Lung microvascular endothelial cell (primary cell): ENCODE data around the gene MARCHF2. TPM values are rescaled to one million over a fixed set of nuclear protein-coding genes. Genes with fewer than 3 reads are reported as not detected.

Source experiments
- DNase-seq, 2 donors: peaks; one replicate each; pipeline versions ENCODE4 v3.0.0 to v3.0.0-alpha.2; 2010; ENCODE audit warnings: low read depth in 2 of 2
- total RNA-seq: library from RNA; depleted of rRNA; stranded (reverse); fragments of >200 nt; gene quantifications from 2 replicates; pipeline ENCODE4 v1.2.1, GENCODE V29; 2014

MARCHF2 gene
- total RNA-seq, 1 donor from 2014 or later = 164 TPM

- no peak for DNase-seq
These were observed 61.9 kb downstream of the MARCHF2 start for GRCh38 chr19:8475005-8475404.

- no peak for DNase-seq
These were observed 63.4 kb downstream of the MARCHF2 start for GRCh38 chr19:8476524-8476923.

DNA sequence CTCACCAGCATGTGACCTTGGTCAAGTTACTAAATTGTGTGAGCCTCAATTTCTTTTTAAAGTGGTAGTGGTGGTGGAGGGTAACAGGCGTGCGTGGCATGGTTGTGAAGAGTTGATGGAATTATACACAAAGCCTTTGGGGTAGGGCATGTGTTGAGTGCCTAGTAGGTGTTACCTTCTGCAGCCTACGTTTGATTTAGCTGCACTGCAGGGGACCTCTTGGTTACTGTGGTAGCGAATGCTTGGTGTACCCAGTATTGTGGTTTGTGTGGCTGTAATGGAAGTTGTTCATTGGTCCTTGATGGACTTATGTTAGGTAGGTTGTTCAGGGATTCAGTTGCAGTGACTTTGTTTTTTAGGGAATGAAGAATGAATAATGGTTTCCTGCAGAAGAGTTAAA, 64.8 kb downstream of the MARCHF2 start:
- no peak for DNase-seq

- no peak for DNase-seq
These were observed 65.5 kb downstream of the MARCHF2 start for GRCh38 chr19:8478598-8478997.

DNA sequence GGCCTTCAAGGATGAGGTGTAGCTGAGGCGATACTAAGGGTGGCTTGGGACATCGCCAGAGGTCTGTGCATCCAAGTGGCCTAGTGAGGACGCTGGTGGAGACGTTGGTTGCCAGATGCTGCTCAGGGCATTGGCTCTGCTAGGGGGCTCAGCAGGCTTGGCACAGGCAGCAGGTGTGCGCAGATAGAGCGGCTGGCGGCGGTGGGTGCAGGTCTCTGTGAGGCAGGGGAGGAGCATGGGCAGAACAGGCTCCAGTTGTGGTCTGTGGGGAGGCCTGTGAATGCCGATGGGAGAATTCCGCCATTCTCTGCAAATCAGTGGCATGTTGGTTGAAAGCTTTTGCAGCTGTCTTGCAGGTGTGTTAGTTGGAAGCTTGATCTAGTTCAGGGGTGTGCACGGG, 68.1 kb downstream of the MARCHF2 start:
- DNase-seq = no peak

- no peak for DNase-seq
These were observed 68.5 kb downstream of the MARCHF2 start for GRCh38 chr19:8481616-8482015.

- no peak for DNase-seq
These were observed 69.6 kb downstream of the MARCHF2 start for GRCh38 chr19:8482696-8483095.

DNA sequence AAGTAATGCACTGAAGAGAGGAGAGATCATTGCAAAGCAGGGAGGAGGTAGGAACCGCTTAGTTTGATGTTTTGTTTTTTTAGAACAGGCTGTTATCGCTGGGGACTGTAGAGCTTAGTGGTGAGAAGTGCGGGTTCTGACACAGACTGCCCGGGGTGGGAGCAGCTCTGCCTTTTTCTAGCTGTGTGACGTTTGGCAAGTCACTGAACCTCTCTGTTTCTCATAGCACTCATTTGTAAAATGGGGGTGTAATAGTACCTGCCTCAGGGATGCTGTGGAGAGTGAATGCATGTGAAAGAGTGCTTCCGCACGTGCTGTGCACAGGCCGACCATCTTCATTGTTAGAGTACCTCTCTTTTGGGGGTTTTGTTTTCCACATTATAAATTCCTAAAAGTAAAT, 70.1 kb downstream of the MARCHF2 start:
- DNase-seq = no peak

DNA sequence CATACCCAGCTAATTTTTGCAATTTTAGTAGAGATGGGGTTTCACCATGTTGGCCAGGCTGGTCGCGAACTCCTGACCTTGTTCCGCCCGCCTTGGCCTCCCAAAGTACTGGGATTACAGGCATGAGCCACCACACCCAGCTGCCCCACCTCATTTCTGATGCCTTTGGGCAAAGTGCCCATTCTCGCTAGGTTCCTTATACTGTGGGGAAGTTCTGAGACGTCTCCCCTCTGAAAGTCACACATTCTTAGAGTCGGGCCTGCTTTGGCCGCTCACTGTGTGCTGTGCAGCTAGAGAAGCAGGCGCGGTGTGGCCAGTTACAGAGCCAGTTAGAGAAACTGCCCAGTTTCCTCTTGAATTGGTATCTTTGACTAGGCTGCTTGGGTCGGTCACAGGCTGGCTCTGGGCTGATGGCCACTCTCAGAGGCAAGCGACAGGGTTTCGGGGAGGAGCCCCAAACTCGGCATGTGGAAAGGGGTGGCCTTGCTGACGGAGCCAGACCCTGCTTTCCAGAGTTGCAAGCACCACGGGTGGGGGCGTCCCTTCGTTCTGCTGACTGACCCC, 71.3 kb downstream of the MARCHF2 start:
- DNase-seq = no peak

DNA sequence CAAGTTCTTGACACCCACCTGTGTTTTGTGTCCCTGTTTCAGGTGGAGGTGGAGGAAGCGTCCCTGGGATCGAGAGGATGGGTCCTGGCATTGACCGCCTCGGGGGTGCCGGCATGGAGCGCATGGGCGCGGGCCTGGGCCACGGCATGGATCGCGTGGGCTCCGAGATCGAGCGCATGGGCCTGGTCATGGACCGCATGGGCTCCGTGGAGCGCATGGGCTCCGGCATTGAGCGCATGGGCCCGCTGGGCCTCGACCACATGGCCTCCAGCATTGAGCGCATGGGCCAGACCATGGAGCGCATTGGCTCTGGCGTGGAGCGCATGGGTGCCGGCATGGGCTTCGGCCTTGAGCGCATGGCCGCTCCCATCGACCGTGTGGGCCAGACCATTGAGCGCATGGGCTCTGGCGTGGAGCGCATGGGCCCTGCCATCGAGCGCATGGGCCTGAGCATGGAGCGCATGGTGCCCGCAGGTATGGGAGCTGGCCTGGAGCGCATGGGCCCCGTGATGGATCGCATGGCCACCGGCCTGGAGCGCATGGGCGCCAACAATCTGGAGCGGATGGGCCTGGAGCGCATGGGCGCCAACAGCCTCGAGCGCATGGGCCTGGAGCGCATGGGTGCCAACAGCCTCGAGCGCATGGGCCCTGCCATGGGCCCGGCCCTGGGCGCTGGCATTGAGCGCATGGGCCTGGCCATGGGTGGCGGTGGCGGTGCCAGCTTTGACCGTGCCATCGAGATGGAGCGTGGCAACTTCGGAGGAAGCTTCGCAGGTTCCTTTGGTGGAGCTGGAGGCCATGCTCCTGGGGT, 72.7 kb downstream of the MARCHF2 start:
- DNase-seq = no peak

DNA sequence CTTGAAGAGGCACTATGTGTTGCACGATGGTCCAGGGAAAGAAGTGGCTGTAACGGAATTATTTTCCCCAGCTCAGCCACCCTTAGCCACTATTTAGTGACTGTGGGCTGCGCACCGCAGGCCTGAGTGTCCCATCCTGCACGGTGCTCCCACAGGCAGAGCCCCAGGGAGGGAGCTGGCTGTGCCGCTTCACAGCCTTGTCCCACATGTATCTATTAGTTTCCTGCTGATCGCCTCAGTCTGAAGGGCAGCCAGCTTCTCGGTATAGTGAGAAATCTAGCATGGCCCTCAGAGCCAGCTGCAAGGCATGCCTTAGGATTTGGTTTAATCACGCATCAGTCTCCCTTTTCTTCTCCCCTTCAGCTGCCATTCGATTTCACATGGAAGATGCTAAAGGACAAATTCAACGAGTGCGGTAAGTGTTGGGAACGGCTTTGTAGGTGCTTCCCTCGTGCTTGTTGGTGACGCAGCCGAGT, 73.6 kb downstream of the MARCHF2 start:
- DNase-seq = no peak

- no peak for DNase-seq
These were observed 74.2 kb downstream of the MARCHF2 start for GRCh38 chr19:8487137-8487851.

- no peak for DNase-seq
These were observed 75.3 kb downstream of the MARCHF2 start for GRCh38 chr19:8488365-8488764.

Other genes with a start within 250 kb of the MARCHF2 start
- gene CERS4, start 203.9 kb upstream of the MARCHF2 start, total RNA-seq = 6.5 and 26.4 TPM in 2 replicates
- gene CD320, start 104.9 kb upstream of the MARCHF2 start, total RNA-seq = 22.9 and 24.4 TPM in 2 replicates
- 28.4 and 30.9 TPM in 2 replicates for gene NDUFA7, start 91.9 kb upstream of the MARCHF2 start, total RNA-seq
- 186 and 293 TPM in 2 replicates for gene RPS28, start 91.8 kb upstream of the MARCHF2 start, total RNA-seq
- gene KANK3, start 70.0 kb upstream of the MARCHF2 start, total RNA-seq = 55.8 and 148 TPM in 2 replicates
- 1.5 and 7.1 TPM in 2 replicates for gene ANGPTL4, start 49.1 kb upstream of the MARCHF2 start, total RNA-seq
- gene RAB11B, start 22.9 kb upstream of the MARCHF2 start, total RNA-seq = 53.8 and 84.1 TPM in 2 replicates
- gene HNRNPM, start 31.7 kb downstream of the MARCHF2 start, total RNA-seq = 45.8 and 55.6 TPM in 2 replicates
- gene PRAM1, start 89.3 kb downstream of the MARCHF2 start, total RNA-seq = not detected in 2 replicates
- gene ZNF414, start 100.9 kb downstream of the MARCHF2 start, total RNA-seq = 2.2 and 2.4 TPM in 2 replicates
- gene MYO1F, start 164.1 kb downstream of the MARCHF2 start, total RNA-seq = 0.22 and 0.40 TPM in 2 replicates
- gene ADAMTS10, start 197.4 kb downstream of the MARCHF2 start, total RNA-seq = 4.1 and 17.1 TPM in 2 replicates
- not detected in 2 replicates for gene NFILZ, start 217.3 kb downstream of the MARCHF2 start, total RNA-seq